A673 (cell line): Measurements from ENCODE around the gene PHLDA3. TPM values are rescaled to one million over a fixed set of nuclear protein-coding genes. Genes with fewer than 3 reads are reported as not detected.

Source experiments
- BruUV-seq: library from RNA; stranded (reverse); fragments of 400-500 nt; replicated peaks from 2 replicates; lab custom pipeline; 2021; lab: Mats Ljungman, UMichigan
- CTCF ChIA-PET: fragments of 300-600 bp; sonication (Branson Sonifier 250); formaldehyde crosslinking; loops from one replicate; lab custom pipeline; 2022; ENCODE audit warnings: antibody characterized with exemption; lab: Charles Lee
- POLR2A ChIA-PET: fragments of 300-600 bp; sonication (Branson Sonifier 250); formaldehyde crosslinking; loops from one replicate; lab custom pipeline; 2022; ENCODE audit warnings: antibody characterized with exemption; ENCODE audit not compliant: low non-redundant PET; lab: Charles Lee
- DNase-seq: peaks from one replicate; pipeline ENCODE4 v3.0.0-alpha.2; 2015; ENCODE audit warnings: low spot score
- H3K27ac ChIP-seq: fragments of 200-600 bp; sonication (generic); 2 replicates; pipeline ENCODE4 v1.5.1; 2016; ENCODE audit warnings: mixed run types, low read depth, mild to moderate bottlenecking, mixed read lengths, antibody characterized with exemption, low read length; ENCODE audit not compliant: poor library complexity, severe bottlenecking
- H3K27me3 ChIP-seq: fragments of 200-600 bp; sonication (generic); replicated peaks from 2 replicates; pipeline ENCODE4 v1.6.1; 2017; ENCODE audit warnings: mixed run types, low read depth, mild to moderate bottlenecking, mixed read lengths, antibody characterized with exemption, low read length; ENCODE audit not compliant: insufficient read depth, poor library complexity
- H3K36me3 ChIP-seq: fragments of 200-600 bp; sonication (generic); 2 replicates; pipeline ENCODE4 v1.6.1; 2016; ENCODE audit warnings: mixed run types, mild to moderate bottlenecking, mixed read lengths, antibody characterized with exemption, low read length; ENCODE audit not compliant: insufficient read depth, poor library complexity, severe bottlenecking
- H3K4me1 ChIP-seq: fragments of 200-600 bp; sonication (generic); 2 replicates; pipeline ENCODE4 v1.6.1; 2017; ENCODE audit warnings: mixed run types, mild to moderate bottlenecking, mixed read lengths, antibody characterized with exemption, low read length; ENCODE audit not compliant: insufficient read depth, poor library complexity, severe bottlenecking
- H3K4me3 ChIP-seq: fragments of 200-600 bp; sonication (generic); 2 replicates; pipeline ENCODE4 v1.5.1; 2016; ENCODE audit warnings: low read depth, mixed run types, mild to moderate bottlenecking, mixed read lengths, low read length; ENCODE audit not compliant: poor library complexity, severe bottlenecking
- H3K9me3 ChIP-seq: fragments of 200-600 bp; sonication (generic); 2 replicates; pipeline ENCODE4 v1.6.1; 2016; ENCODE audit warnings: mixed run types, low read depth, mild to moderate bottlenecking, mixed read lengths, antibody characterized with exemption, low read length; ENCODE audit not compliant: poor library complexity, severe bottlenecking
- CTCF ChIP-seq: fragments of 300-800, 200-600 bp; sonication (generic); conservative IDR thresholded peaks from 2 replicates; pipeline ENCODE4 v1.5.1; 2017; ENCODE audit warnings: low read depth, mild to moderate bottlenecking, antibody characterized with exemption, low read length, moderate library complexity, mixed read lengths
- EZH2 ChIP-seq: fragments of 200-600 bp; sonication (generic); IDR thresholded peaks from 2 replicates; pipeline ENCODE4 v1.6.1; 2017; ENCODE audit warnings: borderline replicate concordance, low read depth, mild to moderate bottlenecking, mixed read lengths, antibody characterized with exemption, low read length; ENCODE audit not compliant: poor library complexity, severe bottlenecking
- intact Hi-C: fragments of 100-400 bp; cut with micrococcal nuclease; formaldehyde crosslinking; loops from one replicate; pipeline ENCODE4 v1.10.0; 2022; ENCODE audit not compliant: unreplicated experiment
- total RNA-seq: library from RNA; stranded (reverse); gene quantifications from 2 replicates; pipeline ENCODE4 v1.2.3, GENCODE V29; 2021

PHLDA3 gene
- total RNA-seq, 1 experiment from 2014 or later, result 24.1 TPM

- no peaks in the 10 kb centered on the region for H3K9me3 ChIP-seq
- no peak overlapping the region for H3K4me3 ChIP-seq
- no peak for DNase-seq
- intact Hi-C loops, result no loop called here
- ChIA-PET CTCF (no interaction called here), POLR2A (no interaction called here)
- no peaks in the 10 kb centered on the region for H3K27me3 ChIP-seq
- TF ChIP-seq EZH2, result no peak
- BruUV-seq, result no TSS peak
- peaks cover 83% of the 10 kb centered on the region for H3K36me3 ChIP-seq
- H3K27ac ChIP-seq, result peak overlapping the region; percentile 47
- H3K4me1 ChIP-seq, result peaks cover 32% of the 10 kb centered on the region
Measured at GRCh38 chr1:201487742-201488141, 18.8 kb upstream of the PHLDA3 start.

- peaks cover 32% of the 10 kb centered on the region for H3K4me1 ChIP-seq
- intact Hi-C loops, result no loop called here
- no peak for DNase-seq
- peaks cover 81% of the 10 kb centered on the region for H3K36me3 ChIP-seq
- peak overlapping the region; percentile 45 for H3K27ac ChIP-seq
- no TSS peak for BruUV-seq
- ChIA-PET POLR2A (no interaction called here), CTCF (interaction anchor here (1.6 kb wide), 1 partner anchor 26 kb away, joined by 5 read pairs; no protein-coding TSS in a partner anchor)
- no peaks in the 10 kb centered on the region for H3K9me3 ChIP-seq
- H3K27me3 ChIP-seq, result no peaks in the 10 kb centered on the region
- TF ChIP-seq CTCF (no peak), EZH2 (no peak)
- no peak overlapping the region for H3K4me3 ChIP-seq
Measured at GRCh38 chr1:201486187-201486586, 17.2 kb upstream of the PHLDA3 start.

GRCh38 chr1:201485184-201485774 is 16.3 kb upstream of the PHLDA3 start:
- intact Hi-C loops, result no loop called here
- H3K9me3 ChIP-seq, result no peaks in the 10 kb centered on the region
- BruUV-seq, result no TSS peak

More at GRCh38 chr1:201485184-201485774, 16.3 kb upstream of the PHLDA3 start:
- ChIA-PET CTCF (interaction anchor here (0.5 to 1.6 kb wide), 2 partner anchors 27 to 37 kb away, joined by 4 to 5 read pairs; no protein-coding TSS in a partner anchor), POLR2A (interaction anchor here (0.5 kb wide), 1 partner anchor 46 kb away, joined by 8 read pairs; no protein-coding TSS in a partner anchor)
- DNase-seq, result no peak
- Histone ChIP-seq H3K4me1 (peaks cover 32% of the 10 kb centered on the region), H3K4me3 (no peak overlapping the region), H3K27ac (peak overlapping the region; percentile 45), H3K36me3 (peaks cover 76% of the 10 kb centered on the region), H3K27me3 (no peaks in the 10 kb centered on the region)
- TF ChIP-seq EZH2 (no peak), CTCF (no peak)
